ENCODE data around the gene KRTAP3-3.

GRCh38 chr17:41019415-41019814 is 25.5 kb upstream of the KRTAP3-3 start:
- TF ChIP-seq YY1 (IDR thresholded peaks at IDR 0.05; ENCODE audit: low read depth, low read length) = no peak
- TF ChIP-seq KDM1A (IDR thresholded peaks at IDR 0.05; ENCODE audit: borderline replicate concordance, low read length) = no peak
- no peak for TF ChIP-seq CTCF (IDR thresholded peaks at IDR 0.05; ENCODE audit: control extremely low read depth in 1 of 3, insufficient read depth in 1 of 3, low read depth in 1 of 3, low read length in 3 of 3)
- TF ChIP-seq ATF2 (IDR thresholded peaks at IDR 0.05; ENCODE audit: low read length) = no peak
- TF ChIP-seq POLR2A (IDR thresholded peaks at IDR 0.05; ENCODE audit: control extremely low read depth in 1 of 2, low read depth in 2 of 2, low read length in 2 of 2) = no peak
- no peak for TF ChIP-seq EP300 (IDR thresholded peaks at IDR 0.05; ENCODE audit: borderline replicate concordance in 1 of 2, low read depth in 2 of 2, low read length in 2 of 2)
- no peak for TF ChIP-seq POLR2AphosphoS5 (IDR thresholded peaks at IDR 0.05; ENCODE audit: low read depth, low read length)
- no peak for TF ChIP-seq SP2 (IDR thresholded peaks at IDR 0.05; ENCODE audit: low read length)
- no peak for TF ChIP-seq ZNF274 (IDR thresholded peaks at IDR 0.05; ENCODE audit: borderline replicate concordance, extremely low read depth, low read length)
- TF ChIP-seq GTF2F1 (IDR thresholded peaks at IDR 0.05; ENCODE audit: borderline replicate concordance, low read depth, low read length) = no peak
